ENCODE results near the gene APMAP.

Gene APMAP

GRCh38 chr20:24915892-24916291, 76.7 kb downstream of the APMAP start:
- Histone ChIP-seq H3K4me3 (ENCODE audit: low read depth in 1 of 2, low read length in 2 of 2) (no peak overlapping the region), H3K27me3 (ENCODE audit: low read depth, low read length) (no peaks in the 10 kb centered on the region), H3K9me3 (ENCODE audit: control insufficient read depth in 1 of 2, low read length in 2 of 2) (no peaks in the 10 kb centered on the region), H3K4me1 (ENCODE audit: control insufficient read depth in 1 of 2, insufficient read depth in 2 of 2, low read length in 2 of 2) (peaks cover 0 to 4% of the 10 kb centered on the region in 2 donors), H3K27ac (ENCODE audit: low read length) (no peak overlapping the region), H3K36me3 (ENCODE audit: control insufficient read depth in 1 of 2, insufficient read depth in 2 of 2, low read length in 2 of 2) (no peaks in the 10 kb centered on the region)

GRCh38 chr20:24915440-24915839, 77.1 kb downstream of the APMAP start:
- H3K4me3 ChIP-seq (ENCODE audit: low read depth in 1 of 2, low read length in 2 of 2), result no peak overlapping the region
- no peaks in the 10 kb centered on the region for H3K27me3 ChIP-seq (ENCODE audit: low read depth, low read length)
- no peaks in the 10 kb centered on the region for H3K36me3 ChIP-seq (ENCODE audit: control insufficient read depth in 1 of 2, insufficient read depth in 2 of 2, low read length in 2 of 2)
- H3K4me1 ChIP-seq (ENCODE audit: control insufficient read depth in 1 of 2, insufficient read depth in 2 of 2, low read length in 2 of 2), result peaks cover 0 to 4% of the 10 kb centered on the region in 2 donors
- H3K9me3 ChIP-seq (ENCODE audit: control insufficient read depth in 1 of 2, low read length in 2 of 2), result no peaks in the 10 kb centered on the region
- no peak overlapping the region for H3K27ac ChIP-seq (ENCODE audit: low read length)

GRCh38 chr20:24914388-24915241, 77.9 kb downstream of the APMAP start:
- Histone ChIP-seq H3K9me3 (ENCODE audit: control insufficient read depth in 1 of 2, low read length in 2 of 2) (no peaks in the 10 kb centered on the region), H3K36me3 (ENCODE audit: control insufficient read depth in 1 of 2, insufficient read depth in 2 of 2, low read length in 2 of 2) (no peaks in the 10 kb centered on the region), H3K4me3 (ENCODE audit: low read depth in 1 of 2, low read length in 2 of 2) (no peak overlapping the region), H3K27ac (ENCODE audit: low read length) (no peak overlapping the region), H3K27me3 (ENCODE audit: low read depth, low read length) (no peaks in the 10 kb centered on the region), H3K4me1 (ENCODE audit: control insufficient read depth in 1 of 2, insufficient read depth in 2 of 2, low read length in 2 of 2) (peaks cover 0 to 4% of the 10 kb centered on the region in 2 donors)

- Histone ChIP-seq H3K4me1 (ENCODE audit: control insufficient read depth in 1 of 2, insufficient read depth in 2 of 2, low read length in 2 of 2) (peaks cover 0 to 3% of the 10 kb centered on the region in 2 donors), H3K27ac (ENCODE audit: low read length) (no peak overlapping the region), H3K9me3 (ENCODE audit: control insufficient read depth in 1 of 2, low read length in 2 of 2) (peaks cover 7 to 8% of the 10 kb centered on the region in 2 donors), H3K4me3 (ENCODE audit: low read depth in 1 of 2, low read length in 2 of 2) (no peak overlapping the region), H3K36me3 (ENCODE audit: control insufficient read depth in 1 of 2, insufficient read depth in 2 of 2, low read length in 2 of 2) (no peaks in the 10 kb centered on the region), H3K27me3 (ENCODE audit: low read depth, low read length) (no peaks in the 10 kb centered on the region)
Measured at GRCh38 chr20:24913076-24913628, 79.4 kb downstream of the APMAP start.
